AG08396 (cell line): ENCODE results near the gene LRRC1.
"Not testable (repeated sequence)": the region's sequence is repeated elsewhere in the genome, so short reads cannot be mapped to it uniquely, and the experiment has no call there.

ENCODE experiments used
- DNase-seq: peaks from one replicate; pipeline ENCODE4 v3.0.0; 2012; ENCODE audit warnings: low spot score, mixed read lengths

The LRRC1 gene

DNA sequence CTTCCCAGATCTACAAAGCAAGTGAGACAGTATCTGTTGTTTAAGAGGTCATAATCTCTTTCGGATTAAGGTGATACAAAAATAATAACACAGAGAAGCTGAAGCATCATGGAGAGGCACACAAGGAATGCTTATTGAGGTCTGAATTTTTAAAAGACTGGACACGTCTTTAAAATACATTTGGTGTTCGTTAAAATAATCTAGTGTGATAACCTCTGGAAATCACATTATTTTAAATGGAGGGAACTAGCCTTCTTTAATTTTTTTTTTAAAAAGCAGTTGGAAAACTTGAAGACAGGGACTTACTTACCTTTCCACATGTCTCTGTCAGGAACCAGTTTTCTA is 1.9 kb upstream of the LRRC1 start:
- DNase-seq = no peak

DNA sequence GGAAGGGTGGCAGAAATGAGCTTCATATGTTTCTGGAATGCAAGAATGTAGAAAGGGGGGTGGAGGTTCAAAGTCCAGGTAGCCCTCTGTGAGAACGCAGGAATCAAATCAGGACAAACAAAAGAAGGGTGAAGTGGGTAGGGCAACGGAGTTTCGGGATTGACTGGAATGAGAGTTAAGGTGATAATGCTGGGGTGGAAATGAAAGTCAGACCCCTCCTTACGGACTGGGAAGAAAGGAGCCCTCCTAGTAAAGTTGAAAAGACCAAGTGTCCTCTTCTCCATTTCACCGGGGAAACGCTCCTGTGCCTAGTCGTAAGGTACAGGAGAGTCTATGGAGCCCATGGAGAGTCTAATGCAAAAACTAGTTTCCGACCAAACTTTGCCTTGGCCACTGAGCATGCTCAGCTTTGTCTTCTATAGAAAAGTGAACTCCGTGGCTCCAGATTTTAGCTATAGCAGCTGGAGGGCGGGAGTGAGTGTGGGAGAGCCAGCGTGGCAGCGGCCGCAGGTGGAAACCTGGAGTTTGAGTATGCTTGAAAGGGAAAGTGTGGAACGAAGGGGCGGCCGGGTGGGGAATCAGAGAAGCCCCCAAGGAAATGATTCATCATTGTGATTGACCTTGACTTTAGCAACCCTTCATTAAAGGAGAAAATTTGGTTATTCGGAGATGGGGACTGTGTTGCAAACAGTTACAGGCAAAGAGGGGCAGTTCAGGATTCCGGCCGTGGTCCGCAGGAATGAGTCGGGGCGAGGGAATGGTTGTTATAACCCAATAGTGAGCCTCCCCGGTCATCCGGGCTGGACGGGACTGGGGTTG is 1.3 kb upstream of the LRRC1 start:
- DNase-seq = peak; percentile 35

DNA sequence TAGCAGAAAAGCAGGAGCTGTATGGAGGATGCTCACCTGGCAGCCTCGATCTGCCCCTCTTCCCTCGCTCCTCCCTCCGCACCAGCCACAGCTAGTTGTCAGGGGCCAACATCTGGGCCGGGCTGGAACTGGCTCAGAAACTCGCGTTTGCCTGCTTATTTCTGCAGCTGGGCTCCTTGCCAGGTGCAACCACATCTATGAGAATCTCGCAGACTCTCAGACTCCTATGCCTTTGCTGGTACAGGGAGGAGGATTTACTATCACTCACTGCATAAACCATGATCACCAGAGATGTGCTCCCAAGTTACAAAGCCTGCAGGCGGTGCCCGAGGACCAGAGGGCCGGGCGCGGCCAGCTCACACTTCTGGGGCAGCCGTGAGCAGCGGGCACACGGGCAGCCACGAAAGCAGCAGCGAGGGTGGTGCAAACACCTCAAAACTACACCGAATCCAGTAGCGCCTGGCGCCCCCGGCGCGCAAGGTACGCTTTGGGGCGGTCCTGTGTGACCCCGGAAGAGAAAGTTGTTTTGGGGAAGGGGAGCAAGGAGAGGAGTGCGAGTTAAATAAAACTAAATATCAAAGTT is 577 bp upstream of the LRRC1 start:
- peak; percentile 86 for DNase-seq

DNA sequence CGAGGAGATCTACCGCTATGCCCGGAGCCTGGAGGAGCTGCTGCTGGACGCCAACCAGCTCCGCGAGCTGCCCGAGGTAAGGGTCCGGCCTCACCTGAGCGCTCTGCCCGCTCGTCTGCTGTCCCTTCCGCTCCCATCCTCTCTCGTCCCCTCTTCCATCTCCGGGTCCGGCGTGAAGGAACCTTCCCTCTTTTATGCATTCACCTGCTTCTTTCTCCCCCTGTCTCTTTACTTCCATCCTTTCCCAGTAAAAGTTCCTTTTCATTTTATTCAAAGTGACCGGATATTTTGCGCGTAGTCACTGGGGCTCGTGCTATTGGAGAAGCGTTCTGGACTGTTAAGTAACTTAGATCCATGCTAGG is 516 bp downstream of the LRRC1 start:
- DNase-seq = no peak

DNA sequence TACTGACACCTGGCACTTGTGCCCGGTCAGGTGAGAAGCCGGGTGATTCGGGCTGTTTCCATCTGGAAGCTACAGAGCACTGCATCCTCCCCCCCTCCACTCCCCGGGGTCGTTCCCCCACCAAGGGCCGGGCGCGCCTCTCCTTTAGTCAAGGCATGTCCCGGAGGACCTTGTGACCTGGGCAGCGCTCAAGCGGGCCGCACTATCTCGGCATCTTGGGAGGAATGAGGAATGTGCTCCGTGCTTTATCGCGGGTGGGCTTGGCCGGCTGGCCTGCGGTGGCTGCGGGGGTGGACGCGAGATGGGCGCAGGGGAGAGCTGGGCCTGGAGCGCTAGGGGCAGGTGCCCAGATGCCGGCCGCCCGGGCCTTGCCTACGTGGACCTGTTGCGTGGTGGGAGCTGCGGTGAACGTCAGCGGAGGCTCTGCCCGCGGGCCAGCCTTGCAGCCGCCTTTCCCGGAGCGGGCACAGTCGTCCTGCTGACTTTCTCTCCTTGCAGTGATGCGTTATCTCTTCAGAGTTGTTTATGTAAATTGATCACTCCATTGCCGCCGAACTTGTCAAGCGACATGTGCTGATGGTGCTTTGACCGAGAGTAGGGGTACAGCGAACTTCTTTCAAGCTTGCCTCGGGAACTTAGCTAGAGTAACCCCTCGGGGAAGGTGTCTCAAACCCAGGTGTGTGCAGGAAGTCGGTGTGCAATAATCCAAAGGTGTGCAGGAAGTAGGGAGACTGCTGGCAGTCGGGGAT is 1.1 kb downstream of the LRRC1 start:
- peak; percentile 18 for DNase-seq

DNA sequence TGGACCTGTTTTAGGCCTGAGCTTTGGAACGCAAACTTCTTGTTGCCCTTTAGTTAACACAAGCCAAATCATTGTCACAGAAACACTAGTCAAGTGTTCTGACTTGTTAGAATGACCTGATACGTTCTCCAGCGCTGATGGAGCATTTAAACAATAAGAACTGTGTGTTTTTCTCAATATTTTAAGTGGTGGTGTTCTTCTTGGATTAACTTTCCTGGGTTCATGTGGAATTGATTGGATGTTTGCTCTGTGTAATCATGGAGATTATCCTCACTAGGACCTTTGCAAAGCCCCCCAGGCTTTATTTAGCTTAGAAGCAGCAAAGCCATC is 1.6 kb downstream of the LRRC1 start:
- DNase-seq = no peak

DNA sequence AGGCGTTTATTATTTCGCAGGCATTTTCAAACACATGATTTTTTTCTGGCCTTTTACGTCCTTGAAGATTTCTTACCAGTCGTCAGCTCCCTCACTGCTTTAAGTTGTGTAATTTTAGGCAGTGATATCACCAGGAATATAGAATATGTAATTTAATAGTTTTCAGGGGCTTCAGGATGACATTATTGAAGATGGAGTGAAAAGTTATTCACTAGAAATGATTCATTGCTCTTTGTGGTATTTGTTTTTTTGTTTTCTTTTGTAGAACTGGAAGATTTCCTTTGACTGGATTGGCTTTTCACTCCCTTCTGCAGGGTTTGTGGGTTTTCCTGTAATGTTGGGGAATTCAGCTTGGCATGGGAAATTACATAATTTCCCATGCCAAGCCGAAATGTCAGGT is 2.0 kb downstream of the LRRC1 start:
- DNase-seq = no peak

DNA sequence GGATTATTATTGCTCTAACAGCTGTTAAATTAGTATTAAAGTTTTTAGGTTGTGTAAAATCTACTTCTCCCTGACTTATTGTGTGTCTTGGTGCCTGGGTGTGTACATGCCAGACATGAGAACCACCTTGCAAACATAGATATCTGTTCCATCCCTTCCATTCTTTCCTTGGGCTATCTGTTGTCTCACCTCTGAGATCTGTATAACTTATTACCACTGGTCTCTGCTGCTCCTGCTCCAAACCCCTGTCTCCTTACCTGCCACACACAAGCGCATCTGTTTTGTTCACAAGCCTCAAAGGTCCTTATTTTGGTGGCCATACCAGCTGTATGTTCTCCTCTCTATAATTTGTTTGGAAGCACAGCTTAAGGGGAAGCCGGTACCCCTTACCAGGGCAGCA is 2.5 kb downstream of the LRRC1 start:
- DNase-seq = no peak

DNA sequence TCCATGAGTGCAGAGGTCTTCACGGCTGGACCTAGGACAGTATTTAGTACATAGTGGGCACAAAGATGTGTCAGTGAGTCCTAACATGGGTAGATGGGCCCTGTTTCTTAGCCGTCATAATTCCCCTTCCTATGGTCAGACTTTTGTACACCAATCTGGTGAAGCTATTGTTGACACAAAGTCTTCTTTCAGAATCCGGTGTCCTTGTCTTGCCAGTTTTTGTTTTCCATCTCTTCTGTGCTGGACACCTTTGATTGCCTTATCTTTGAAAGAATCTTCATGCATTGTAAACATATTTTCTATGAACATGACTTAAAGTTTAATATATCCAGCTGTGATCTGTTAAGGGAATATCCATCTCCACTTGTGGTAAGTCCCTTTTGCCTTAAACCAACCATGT is 4.5 kb downstream of the LRRC1 start:
- DNase-seq = no peak

DNA sequence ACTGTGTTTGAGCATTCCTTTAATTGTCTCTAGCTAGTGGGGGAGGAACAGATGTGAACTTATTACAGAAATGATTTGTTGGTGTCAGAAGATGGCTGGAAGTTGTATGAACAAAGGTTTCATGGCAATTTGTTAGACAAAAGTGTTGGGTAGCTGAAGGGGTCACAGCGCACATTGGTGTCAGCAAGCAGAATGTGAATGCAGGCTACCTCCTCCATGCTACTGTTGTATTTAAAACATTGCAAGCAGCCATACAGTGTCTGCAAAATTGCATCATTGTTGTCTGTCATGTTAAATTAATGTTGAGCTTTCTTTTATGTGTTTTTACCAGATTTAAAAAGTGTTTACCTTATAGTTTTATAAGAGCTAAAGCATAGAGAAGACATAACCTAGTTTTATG is 6.2 kb downstream of the LRRC1 start:
- DNase-seq = no peak

DNA sequence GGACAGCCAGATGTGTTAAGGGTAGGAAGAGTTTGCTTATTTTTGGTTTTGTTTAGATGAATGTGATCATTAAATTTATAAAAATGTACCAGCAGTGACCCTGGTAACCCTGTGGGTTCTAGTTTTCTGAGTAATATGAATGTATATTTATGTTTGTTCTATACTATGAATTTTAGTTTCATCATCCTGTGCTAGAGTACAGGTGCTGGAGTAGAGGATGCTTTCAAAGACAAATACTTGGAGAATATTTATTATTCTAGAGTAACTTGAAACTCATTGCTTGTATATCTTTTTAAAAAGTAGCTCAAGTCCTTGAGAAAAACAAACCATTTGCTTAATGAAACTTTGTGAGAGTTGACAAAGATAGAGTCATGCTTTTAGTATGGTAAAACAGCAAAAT is 7.8 kb downstream of the LRRC1 start:
- no peak for DNase-seq

DNA sequence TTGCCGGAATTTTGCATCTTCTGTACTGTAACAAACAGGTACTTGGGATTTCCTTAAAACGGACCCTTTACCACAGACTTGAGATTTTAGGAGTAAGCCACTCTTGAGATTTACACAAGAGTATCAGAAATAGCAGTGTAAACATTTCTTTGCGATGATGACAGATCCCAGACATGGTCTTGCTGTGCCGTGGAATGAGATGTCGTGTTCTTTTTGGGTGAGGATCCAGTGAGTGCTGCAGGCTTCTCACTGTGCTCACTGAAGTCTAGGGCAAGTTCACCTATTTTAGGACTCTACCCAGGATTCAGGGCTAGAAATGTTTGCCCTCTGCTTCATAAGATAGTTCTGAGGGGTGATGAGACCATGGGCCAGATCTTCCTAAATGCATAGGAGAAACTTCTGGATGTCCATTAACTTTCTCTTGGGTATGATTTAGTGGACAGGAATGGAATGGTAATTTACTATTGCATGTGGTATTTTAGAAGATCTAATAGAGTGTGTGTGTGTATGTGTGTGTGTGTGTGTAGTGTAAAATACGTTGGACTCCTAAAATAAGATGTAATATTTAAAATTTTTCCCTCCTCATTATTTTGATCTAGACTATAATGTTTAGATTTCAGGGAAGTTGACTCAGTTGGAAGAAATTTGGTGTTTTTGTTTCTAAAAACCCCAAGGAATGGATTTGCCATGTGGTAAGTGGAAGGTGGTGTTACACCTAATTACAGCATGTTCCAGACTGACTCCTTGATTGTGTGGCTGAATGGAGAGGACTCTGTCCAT is 8.5 kb downstream of the LRRC1 start:
- peak; percentile 45 for DNase-seq

DNA sequence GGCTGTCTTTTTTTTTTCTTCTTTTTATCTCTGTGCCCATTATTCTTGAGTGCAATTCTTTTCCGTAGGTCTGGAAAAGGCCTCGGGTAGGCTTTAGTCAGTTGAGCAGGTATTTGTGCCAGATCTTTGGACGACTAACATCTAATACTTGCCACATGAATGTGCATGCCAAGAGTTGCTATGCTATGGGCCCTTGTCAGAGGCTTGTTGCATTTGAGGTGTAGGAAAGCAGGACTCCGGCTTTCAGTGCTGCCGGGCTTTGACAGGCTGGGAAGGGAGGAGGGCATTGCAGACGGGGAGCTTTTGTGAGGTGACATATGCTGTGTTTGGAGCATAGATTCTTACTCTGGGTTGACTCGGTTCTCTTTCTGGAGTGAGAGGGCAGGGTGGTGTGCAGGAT is 10.2 kb downstream of the LRRC1 start:
- no peak for DNase-seq

DNA sequence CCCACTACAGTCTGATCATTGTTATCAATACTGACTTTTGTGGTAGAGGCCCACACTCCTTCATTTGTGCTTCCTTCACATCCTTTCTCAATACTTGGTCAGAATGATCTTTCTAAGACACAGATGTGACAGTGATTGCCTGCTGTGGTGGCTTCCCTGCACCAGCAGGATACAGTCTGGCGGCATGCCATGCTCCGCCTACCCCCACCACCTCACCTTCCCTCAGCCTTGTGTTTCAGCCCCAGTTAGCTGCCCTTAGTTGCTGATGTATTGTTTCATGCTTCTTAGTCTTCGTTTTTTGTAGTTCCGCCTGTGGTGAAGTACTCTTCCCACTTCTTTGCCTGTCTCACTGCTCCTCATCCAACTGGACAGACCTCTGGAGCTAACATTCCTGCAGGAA is 10.9 kb downstream of the LRRC1 start:
- no peak for DNase-seq

DNA sequence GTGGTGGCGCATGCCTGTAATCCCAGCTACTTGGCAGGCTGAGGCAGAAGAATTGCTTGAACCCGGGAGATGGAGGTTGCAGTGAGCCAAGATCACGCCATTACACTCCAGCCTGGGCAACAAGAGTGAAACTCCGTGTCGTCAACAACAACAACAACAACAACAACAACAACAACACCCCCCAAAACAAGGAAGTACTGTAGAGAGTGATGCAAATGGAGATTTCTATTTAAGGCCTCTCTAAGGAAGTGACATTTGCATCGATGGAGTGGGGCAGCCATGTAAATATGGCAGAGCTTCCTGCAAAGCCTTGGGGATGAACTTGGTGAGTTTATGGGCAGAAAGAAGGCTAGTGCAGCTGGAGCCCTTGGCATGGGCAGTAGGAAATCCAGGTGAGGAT is 12.8 kb downstream of the LRRC1 start:
- not testable (repeated sequence) for DNase-seq

DNA sequence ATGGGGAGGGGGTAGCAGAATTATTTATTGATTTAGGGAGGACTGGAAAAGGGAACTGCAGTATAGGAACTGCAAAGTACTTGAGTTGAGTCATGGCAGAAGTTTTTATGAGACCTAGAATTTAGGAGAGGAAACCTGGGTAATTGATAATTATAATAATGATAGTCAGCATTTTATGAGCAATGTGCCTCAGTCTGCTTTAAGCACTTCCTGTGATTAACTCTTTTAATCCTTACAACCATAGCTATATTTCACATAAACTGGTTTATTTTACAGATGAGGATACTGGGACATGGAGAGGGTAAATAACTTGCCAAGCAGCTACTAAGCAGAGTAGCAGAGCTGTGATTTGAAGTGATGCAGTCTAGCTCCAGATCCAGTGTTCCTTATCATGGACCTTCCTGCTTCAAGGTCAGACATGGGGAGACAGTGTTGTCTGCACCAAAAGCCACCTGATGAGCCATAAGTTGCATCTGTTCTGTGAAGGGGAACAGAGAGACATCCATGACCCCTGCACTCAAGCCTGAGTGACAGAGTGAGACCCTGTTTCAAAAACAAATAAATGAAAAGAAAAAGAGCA is 13.6 kb downstream of the LRRC1 start:
- no peak for DNase-seq

DNA sequence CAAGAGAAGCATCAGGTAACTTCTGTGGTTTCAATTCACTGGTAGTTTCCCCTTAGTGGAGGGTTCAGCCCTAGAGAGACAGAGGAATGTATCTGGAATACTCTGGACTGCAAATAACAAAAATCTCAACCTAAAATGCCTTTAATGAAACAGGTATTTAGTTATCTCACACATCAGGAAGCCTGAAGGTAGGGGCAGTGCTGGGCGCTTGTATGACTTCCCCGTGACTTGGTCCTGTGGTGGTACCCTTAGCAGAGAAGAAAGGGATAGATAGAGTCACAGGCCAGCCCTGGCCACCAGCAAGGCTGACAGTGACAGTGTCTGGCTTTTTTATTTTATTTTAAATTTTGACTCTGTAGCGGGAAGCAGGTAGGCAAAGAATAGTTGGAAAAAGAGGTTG is 14.9 kb downstream of the LRRC1 start:
- no peak for DNase-seq

DNA sequence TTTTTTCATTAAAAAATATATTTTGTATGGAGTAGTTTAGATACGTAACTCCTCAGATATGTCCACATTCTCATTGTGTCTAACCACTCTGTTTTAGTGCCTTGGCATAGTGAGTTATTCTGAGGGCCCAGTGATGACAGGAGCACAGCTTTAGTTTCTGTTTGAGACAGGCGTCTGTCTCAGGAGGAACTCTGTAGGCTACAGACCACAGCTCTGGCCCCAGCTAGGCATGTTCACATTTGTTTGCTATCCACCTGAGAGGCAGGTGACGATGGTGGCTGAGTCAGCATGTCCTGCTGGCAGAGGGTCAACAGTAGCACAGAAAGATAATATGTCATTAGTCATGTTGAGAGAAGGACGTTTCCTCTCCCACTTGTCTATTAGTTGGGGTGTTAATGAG is 16.3 kb downstream of the LRRC1 start:
- DNase-seq = no peak

DNA sequence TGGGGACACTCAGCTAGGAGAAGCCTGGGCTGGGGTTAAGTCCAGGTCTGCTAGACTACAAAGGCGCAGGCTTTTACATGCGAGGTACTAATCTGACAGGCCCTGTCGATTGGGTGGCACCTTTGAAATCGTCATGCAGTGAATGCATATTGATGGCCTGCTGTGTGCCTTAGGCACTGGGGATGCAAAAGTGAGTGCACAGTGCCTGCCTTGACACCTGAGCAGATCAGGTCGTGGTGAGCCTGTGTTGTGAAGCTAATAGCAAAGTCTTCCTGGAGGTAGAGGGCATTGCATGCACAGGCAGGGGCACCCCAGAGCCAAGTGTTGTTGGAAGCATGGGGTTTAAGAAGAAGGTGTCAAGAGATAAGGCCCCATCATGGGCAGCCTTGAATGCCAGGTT is 16.9 kb downstream of the LRRC1 start:
- no peak for DNase-seq

DNA sequence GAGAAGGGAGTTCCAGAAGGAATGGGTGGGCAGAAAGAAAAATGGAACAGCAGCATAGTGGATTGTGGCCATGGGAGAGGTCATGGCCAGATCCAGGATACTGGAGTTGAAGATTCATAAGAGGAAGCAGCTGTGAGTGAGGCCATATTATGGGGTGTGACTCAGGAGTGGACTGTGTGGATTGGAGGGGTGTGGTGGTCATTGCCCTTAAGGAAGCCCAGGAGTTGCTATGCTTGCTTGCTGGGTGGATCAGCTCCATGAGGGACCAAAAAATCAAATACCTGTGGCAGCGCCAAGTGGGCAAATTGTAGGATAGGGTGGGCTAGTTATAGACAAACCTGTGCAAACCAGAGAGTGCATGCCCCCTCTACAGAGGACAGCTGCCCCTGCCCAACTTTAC is 18.3 kb downstream of the LRRC1 start:
- DNase-seq = no peak

DNA sequence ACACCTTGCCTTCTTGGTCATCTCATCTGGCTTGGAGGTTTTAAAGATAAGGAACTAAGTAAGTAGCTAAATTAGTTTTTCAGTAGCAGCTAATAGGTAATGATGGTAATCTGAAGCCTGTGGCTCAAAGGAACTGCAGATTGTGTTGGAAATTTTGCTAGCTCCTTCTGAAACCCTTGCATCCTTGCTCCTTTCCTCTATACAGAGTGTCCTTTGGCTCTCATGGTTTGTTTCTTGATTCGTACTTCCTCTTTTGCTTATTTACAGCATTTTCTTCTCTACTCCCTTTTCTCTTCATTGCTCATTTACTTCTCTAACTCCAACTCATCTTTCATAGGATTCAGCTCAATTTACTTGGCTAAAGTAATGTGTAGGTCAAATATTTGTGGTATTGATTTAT is 19.0 kb downstream of the LRRC1 start:
- DNase-seq = no peak

DNA sequence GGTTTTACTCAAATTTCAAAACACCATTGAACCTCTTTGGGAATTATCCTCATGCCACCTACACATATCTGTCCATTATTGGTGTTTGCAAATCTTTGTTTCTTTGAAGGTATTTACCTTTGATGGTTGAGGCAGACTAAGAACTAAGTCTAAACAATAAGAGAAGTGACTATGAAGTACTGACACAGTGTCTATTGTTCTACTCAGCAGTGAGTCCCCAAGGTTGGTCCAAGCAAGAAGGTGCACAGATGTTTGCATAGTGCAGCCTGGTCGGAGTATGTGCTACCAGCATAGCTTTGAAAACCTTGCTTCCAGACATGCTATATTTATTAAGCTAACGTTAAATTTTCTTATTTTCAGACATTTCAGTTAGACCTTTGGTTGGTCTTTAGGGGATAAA is 19.5 kb downstream of the LRRC1 start:
- DNase-seq = no peak
